SK-N-SH (cell line): ENCODE results near the gene ADGRF5. TPM values are rescaled to one million over a fixed set of nuclear protein-coding genes. Genes with fewer than 3 reads are reported as not detected.

ENCODE experiments used
- CTCF ChIA-PET: fragments of 300-600, 350-600 bp; formaldehyde crosslinking; extraction: SDS; loops from one replicate; lab custom pipeline; 2021; lab: Yijun Ruan, JAX
- POLR2A ChIA-PET: fragments of 350-600 bp; sonication (Branson Sonifier 250); formaldehyde crosslinking; extraction: SDS; loops from one replicate; lab custom pipeline; 2020; ENCODE audit warnings: antibody characterized with exemption, inconsistent platforms; lab: Yijun Ruan, JAX
- DNase-seq: peaks from one replicate; pipeline ENCODE4 v3.0.0; 2012
- H2AFZ ChIP-seq: fragments of 200-600 bp; sonication (generic); 2 replicates; pipeline ENCODE4 v1.8.1; 2016; ENCODE audit warnings: antibody characterized with exemption, mild to moderate bottlenecking, low read depth
- H3F3A ChIP-seq: fragments of 200-600 bp; sonication (generic); replicated peaks from 2 replicates; pipeline ENCODE3; 2016; ENCODE audit warnings: antibody characterized with exemption, mild to moderate bottlenecking; ENCODE audit not compliant: insufficient read depth
- H3K27ac ChIP-seq, 2 experiments: fragments of 200-500 bp in 1 of 2; fragments of 200-600 bp in 1 of 2; sonication (Bioruptor generic) in 1 of 2; sonication (generic), shearing (Covaris generic) in 1 of 2; 2 replicates each; pipeline versions ENCODE4 v1.5.1 to v1.6.1; 2014 to 2016; ENCODE audit warnings: low read depth in 2 of 2, inconsistent platforms in 1 of 2, low read length in 1 of 2, mild to moderate bottlenecking in 1 of 2, mixed read lengths in 1 of 2
- H3K27me3 ChIP-seq: fragments of 200-600 bp; sonication (generic), shearing (Covaris generic); 2 replicates; pipeline ENCODE4 v1.6.1; 2016; ENCODE audit warnings: mixed run types; ENCODE audit not compliant: insufficient read depth
- H3K36me3 ChIP-seq, 2 experiments: fragments of 200-500 bp in 1 of 2; fragments of 200-600 bp in 1 of 2; sonication (Bioruptor generic) in 1 of 2; sonication (generic) in 1 of 2; replicated peaks in 1 of 2; 2 replicates each; pipeline versions ENCODE3 to v1.5.1; 2014 to 2016; ENCODE audit warnings: low read length in 1 of 2, mild to moderate bottlenecking in 1 of 2; ENCODE audit not compliant: insufficient read depth in 2 of 2, control insufficient read depth in 1 of 2
- H3K4me1 ChIP-seq, 2 experiments: fragments of 200-500 bp in 1 of 2; fragments of 200-600 bp in 1 of 2; sonication (Bioruptor generic) in 1 of 2; sonication (generic), shearing (Covaris generic) in 1 of 2; 2 replicates each; pipeline versions ENCODE4 v1.5.1 to v1.6.1; 2014 to 2016; ENCODE audit warnings: low read depth in 1 of 2, low read length in 1 of 2, mixed run types in 1 of 2; ENCODE audit not compliant: insufficient read depth in 2 of 2, control insufficient read depth in 1 of 2
- H3K4me2 ChIP-seq: fragments of 200-600 bp; sonication (generic), shearing (Covaris generic); 2 replicates; pipeline ENCODE4 v1.6.1; 2017; ENCODE audit warnings: mixed run types
- H3K4me3 ChIP-seq, 2 experiments: fragments of 200-500 bp in 1 of 2; fragments of 200-600 bp in 1 of 2; sonication (Bioruptor generic) in 1 of 2; sonication (generic), shearing (Covaris generic) in 1 of 2; 2 replicates each; pipeline versions ENCODE4 v1.5.1 to v1.8.1; 2014 to 2016; ENCODE audit warnings: low read depth in 2 of 2, inconsistent platforms in 1 of 2, low read length in 1 of 2, mild to moderate bottlenecking in 1 of 2, mixed read lengths in 1 of 2, moderate library complexity in 1 of 2
- H3K79me2 ChIP-seq: fragments of 200-600 bp; sonication (generic); 2 replicates; pipeline ENCODE4 v1.8.1; 2017; ENCODE audit warnings: mild to moderate bottlenecking; ENCODE audit not compliant: insufficient read depth
- H3K9ac ChIP-seq: fragments of 200-600 bp; sonication (generic); 2 replicates; pipeline ENCODE4 v1.6.1; 2017; ENCODE audit warnings: mixed run types
- H3K9me2 ChIP-seq: fragments of 200-600 bp; sonication (generic); 2 replicates; pipeline ENCODE4 v1.6.1; 2017; ENCODE audit warnings: mixed run types
- H3K9me3 ChIP-seq: fragments of 200-600 bp; sonication (generic); 2 replicates; pipeline ENCODE4 v1.6.1; 2017; ENCODE audit warnings: mixed run types, mild to moderate bottlenecking, moderate library complexity
- H4K20me1 ChIP-seq: fragments of 200-600 bp; sonication (generic); 2 replicates; pipeline ENCODE4 v1.6.1; 2017; ENCODE audit warnings: mild to moderate bottlenecking, mixed run types; ENCODE audit not compliant: insufficient read depth
- FOSL2 ChIP-seq: IDR thresholded peaks from 2 replicates; pipeline ENCODE4 v1.4.0; 2012; ENCODE audit warnings: low read depth, mild to moderate bottlenecking, moderate library complexity, borderline replicate concordance
- JUND ChIP-seq: IDR thresholded peaks from 2 replicates; pipeline ENCODE4 v1.4.0; 2012
- POLR2AphosphoS5 ChIP-seq: IDR thresholded peaks from 2 replicates; pipeline ENCODE4 v1.6.1; 2012; ENCODE audit warnings: low read depth, low read length
- SIN3A ChIP-seq: IDR thresholded peaks from 2 replicates; pipeline ENCODE4 v1.6.1; 2012; ENCODE audit warnings: low read depth, mild to moderate bottlenecking, low read length, moderate library complexity, borderline replicate concordance
- SMC3 ChIP-seq: IDR thresholded peaks from 2 replicates; pipeline ENCODE4 v1.6.1; 2012; ENCODE audit warnings: low read depth, low read length, improper control_type of control experiment
- YY1 ChIP-seq: IDR thresholded peaks from 2 replicates; pipeline ENCODE4 v1.4.0; 2012; ENCODE audit warnings: low read depth, mild to moderate bottlenecking
- WGBS: methylation state at CpG from one replicate; pipeline ENCODE4 v1.1.6; 2017; ENCODE audit warnings: low lambda C conversion rate; 5-methylcytosine and 5-hydroxymethylcytosine counted together
- polyA plus RNA-seq, 3 experiments: library from polyadenylated mRNA; depleted of rRNA; stranded (reverse); fragments of >200 nt; gene quantifications; 2 replicates each; pipeline ENCODE4 v1.2.3, GENCODE V29; 2012
- TF ChIP-seq, protein P1 (sequence below): IDR thresholded peaks from 2 replicates; pipeline ENCODE4 v1.6.1; 2012; ENCODE audit warnings: mild to moderate bottlenecking, low read depth, low read length, moderate library complexity

Gene ADGRF5
- polyA plus RNA-seq, 1 of the 3 experiments (the other 2 are of a cell fraction), result 0.02 TPM

DNA sequence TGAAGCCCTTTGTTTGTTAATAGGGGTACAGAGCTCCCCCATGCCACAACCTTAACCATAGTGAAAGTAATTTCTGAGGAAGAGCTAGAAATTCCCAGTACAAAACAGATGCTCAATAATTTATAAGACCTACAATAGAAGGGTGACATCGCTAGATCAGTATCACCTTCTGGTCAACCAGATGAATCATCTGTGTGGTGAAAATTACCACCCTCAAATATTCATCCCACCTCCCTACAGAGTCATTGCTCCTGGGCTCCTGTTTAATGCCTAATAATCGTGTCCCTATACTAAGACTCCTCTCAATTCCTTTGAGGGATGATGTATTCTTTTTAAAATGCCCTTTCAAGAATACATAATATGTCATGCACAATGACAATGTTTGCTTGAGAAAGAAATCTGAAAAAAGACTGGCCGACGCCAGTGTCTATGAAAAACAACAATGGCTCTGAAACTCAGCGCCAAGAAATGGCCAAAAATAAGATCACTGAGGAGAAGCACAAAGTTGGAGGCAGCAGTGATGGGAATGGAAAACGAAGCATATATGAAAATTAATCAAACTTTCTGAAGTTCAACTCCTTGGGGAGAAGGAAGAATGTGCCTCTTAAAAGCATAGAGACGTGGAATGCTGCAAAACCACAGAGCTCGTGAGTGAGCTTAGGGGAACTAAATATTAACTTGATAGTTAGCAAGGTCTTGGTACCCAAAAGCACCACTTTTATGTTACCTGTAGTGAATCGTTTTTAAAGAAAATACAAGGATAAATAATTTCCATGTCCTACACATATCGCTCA, 11.0 kb upstream of the ADGRF5 start:
- H3K27me3 ChIP-seq, result peaks cover 27% of the 10 kb centered on the region; the same call in 1 of the 2 replicates
- no peak for DNase-seq
- CTCF ChIA-PET, result no interaction called here
- TF ChIP-seq SIN3A (no peak), FOSL2 (no peak), POLR2AphosphoS5 (no peak), JUND (no peak)
- TF ChIP-seq, protein P1, sequence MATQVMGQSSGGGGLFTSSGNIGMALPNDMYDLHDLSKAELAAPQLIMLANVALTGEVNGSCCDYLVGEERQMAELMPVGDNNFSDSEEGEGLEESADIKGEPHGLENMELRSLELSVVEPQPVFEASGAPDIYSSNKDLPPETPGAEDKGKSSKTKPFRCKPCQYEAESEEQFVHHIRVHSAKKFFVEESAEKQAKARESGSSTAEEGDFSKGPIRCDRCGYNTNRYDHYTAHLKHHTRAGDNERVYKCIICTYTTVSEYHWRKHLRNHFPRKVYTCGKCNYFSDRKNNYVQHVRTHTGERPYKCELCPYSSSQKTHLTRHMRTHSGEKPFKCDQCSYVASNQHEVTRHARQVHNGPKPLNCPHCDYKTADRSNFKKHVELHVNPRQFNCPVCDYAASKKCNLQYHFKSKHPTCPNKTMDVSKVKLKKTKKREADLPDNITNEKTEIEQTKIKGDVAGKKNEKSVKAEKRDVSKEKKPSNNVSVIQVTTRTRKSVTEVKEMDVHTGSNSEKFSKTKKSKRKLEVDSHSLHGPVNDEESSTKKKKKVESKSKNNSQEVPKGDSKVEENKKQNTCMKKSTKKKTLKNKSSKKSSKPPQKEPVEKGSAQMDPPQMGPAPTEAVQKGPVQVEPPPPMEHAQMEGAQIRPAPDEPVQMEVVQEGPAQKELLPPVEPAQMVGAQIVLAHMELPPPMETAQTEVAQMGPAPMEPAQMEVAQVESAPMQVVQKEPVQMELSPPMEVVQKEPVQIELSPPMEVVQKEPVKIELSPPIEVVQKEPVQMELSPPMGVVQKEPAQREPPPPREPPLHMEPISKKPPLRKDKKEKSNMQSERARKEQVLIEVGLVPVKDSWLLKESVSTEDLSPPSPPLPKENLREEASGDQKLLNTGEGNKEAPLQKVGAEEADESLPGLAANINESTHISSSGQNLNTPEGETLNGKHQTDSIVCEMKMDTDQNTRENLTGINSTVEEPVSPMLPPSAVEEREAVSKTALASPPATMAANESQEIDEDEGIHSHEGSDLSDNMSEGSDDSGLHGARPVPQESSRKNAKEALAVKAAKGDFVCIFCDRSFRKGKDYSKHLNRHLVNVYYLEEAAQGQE, result no peak
- peak overlapping the region; percentile 21; the same call in 1 of the 2 replicates for H3K4me2 ChIP-seq
- POLR2A ChIA-PET, result no interaction called here
- no peaks in the 10 kb centered on the region for H3K36me3 ChIP-seq
- no peaks in the 10 kb centered on the region for H3K9me3 ChIP-seq
- 8% methylated on average over 10 of the region's 10 CpGs for WGBS
- H3K9me2 ChIP-seq, result no peaks in the 10 kb centered on the region
- H3F3A ChIP-seq, result peaks cover 6% of the 10 kb centered on the region
- H3K27ac ChIP-seq, result no peak overlapping the region
- H3K79me2 ChIP-seq, result no peaks in the 10 kb centered on the region
- no peak overlapping the region for H3K9ac ChIP-seq
- no peaks in the 10 kb centered on the region for H3K4me1 ChIP-seq
- H2AFZ ChIP-seq, result no peak overlapping the region
- H4K20me1 ChIP-seq, result no peaks in the 10 kb centered on the region
- no peak overlapping the region for H3K4me3 ChIP-seq

DNA sequence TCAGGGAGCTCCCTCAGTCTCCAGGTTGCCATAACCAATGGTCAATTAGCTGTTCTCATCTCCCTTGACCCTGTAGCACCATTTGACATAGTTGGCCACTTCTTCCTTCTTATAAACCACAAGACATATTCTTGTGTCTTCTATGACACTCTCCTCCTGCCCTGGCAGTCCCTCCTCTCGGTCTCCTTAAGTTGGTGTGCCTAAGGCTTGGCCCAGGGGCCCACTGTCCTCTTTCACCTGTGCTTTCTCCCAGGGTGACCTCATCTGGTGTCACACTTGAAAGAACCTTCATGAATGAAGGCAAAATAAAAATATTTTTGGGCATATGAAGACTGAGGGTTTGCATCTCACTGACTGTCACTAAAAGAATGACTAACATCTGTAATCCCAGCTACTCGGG, 9.7 kb upstream of the ADGRF5 start:
- Histone ChIP-seq H3K4me1 (no peaks in the 10 kb centered on the region; a peak in 1 of 4 replicates), H3F3A (peaks cover 6% of the 10 kb centered on the region), H3K4me2 (no peak overlapping the region), H3K27ac (no peak overlapping the region), H4K20me1 (no peaks in the 10 kb centered on the region), H3K27me3 (peaks cover 22% of the 10 kb centered on the region; the same call in 1 of the 2 replicates), H3K79me2 (no peaks in the 10 kb centered on the region), H2AFZ (no peak overlapping the region), H3K9me3 (no peaks in the 10 kb centered on the region), H3K4me3 (no peak overlapping the region), H3K36me3 (no peaks in the 10 kb centered on the region), H3K9ac (no peak overlapping the region), H3K9me2 (no peaks in the 10 kb centered on the region)
- TF ChIP-seq YY1 (no peak), SMC3 (no peak)
- WGBS, result 9% methylated on average over 2 of the region's 2 CpGs
- no peak for DNase-seq
- POLR2A ChIA-PET, result no interaction called here
- CTCF ChIA-PET, result interaction anchor here (1.2 kb wide), 1 partner anchor 83 kb away, joined by 3 read pairs; no protein-coding TSS in a partner anchor
